ENCODE measurements around the gene FAM163A.

Gene FAM163A

GRCh38 chr1:179745131-179745611 lies 2.1 kb downstream of the FAM163A start:
- TF ChIP-seq POLR2AphosphoS5 (IDR thresholded peaks at IDR 0.05; ENCODE audit: low read depth) (no peak), CTCF (IDR thresholded peaks at IDR 0.05; ENCODE audit: insufficient read depth, low read length) (no peak), GABPA (IDR thresholded peaks at IDR 0.05; ENCODE audit: low read depth) (no peak), SPI1 (IDR thresholded peaks at IDR 0.05; ENCODE audit: borderline replicate concordance, low read depth) (no peak)
- TF ChIP-seq, protein P1, sequence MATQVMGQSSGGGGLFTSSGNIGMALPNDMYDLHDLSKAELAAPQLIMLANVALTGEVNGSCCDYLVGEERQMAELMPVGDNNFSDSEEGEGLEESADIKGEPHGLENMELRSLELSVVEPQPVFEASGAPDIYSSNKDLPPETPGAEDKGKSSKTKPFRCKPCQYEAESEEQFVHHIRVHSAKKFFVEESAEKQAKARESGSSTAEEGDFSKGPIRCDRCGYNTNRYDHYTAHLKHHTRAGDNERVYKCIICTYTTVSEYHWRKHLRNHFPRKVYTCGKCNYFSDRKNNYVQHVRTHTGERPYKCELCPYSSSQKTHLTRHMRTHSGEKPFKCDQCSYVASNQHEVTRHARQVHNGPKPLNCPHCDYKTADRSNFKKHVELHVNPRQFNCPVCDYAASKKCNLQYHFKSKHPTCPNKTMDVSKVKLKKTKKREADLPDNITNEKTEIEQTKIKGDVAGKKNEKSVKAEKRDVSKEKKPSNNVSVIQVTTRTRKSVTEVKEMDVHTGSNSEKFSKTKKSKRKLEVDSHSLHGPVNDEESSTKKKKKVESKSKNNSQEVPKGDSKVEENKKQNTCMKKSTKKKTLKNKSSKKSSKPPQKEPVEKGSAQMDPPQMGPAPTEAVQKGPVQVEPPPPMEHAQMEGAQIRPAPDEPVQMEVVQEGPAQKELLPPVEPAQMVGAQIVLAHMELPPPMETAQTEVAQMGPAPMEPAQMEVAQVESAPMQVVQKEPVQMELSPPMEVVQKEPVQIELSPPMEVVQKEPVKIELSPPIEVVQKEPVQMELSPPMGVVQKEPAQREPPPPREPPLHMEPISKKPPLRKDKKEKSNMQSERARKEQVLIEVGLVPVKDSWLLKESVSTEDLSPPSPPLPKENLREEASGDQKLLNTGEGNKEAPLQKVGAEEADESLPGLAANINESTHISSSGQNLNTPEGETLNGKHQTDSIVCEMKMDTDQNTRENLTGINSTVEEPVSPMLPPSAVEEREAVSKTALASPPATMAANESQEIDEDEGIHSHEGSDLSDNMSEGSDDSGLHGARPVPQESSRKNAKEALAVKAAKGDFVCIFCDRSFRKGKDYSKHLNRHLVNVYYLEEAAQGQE (IDR thresholded peaks at IDR 0.05; ENCODE audit: insufficient replicate concordance, low read depth), result no peak
- H3K27me3 ChIP-seq (ENCODE audit: insufficient read depth, poor library complexity, severe bottlenecking), result peaks cover 61% of the 10 kb centered on the region
- no peak for DNase-seq (ENCODE audit: low read depth in 1 of 2, low spot score in 1 of 2)
- no peak overlapping the region for H3K27ac ChIP-seq (replicated peaks)
- H3K4me3 ChIP-seq (replicated peaks; ENCODE audit: insufficient read depth, low read length), result no peak overlapping the region

GRCh38 chr1:179745743-179746142 lies 2.7 kb downstream of the FAM163A start:
- Histone ChIP-seq H3K27me3 (ENCODE audit: insufficient read depth, poor library complexity, severe bottlenecking) (peaks cover 62% of the 10 kb centered on the region), H3K27ac (replicated peaks) (no peak overlapping the region), H3K4me3 (replicated peaks; ENCODE audit: insufficient read depth, low read length) (no peak overlapping the region)
- no peak for TF ChIP-seq GABPA (IDR thresholded peaks at IDR 0.05; ENCODE audit: low read depth)
- TF ChIP-seq SPI1 (IDR thresholded peaks at IDR 0.05; ENCODE audit: borderline replicate concordance, low read depth), result no peak
- no peak for TF ChIP-seq CTCF (IDR thresholded peaks at IDR 0.05; ENCODE audit: insufficient read depth, low read length)
- TF ChIP-seq POLR2AphosphoS5 (IDR thresholded peaks at IDR 0.05; ENCODE audit: low read depth), result no peak
- TF ChIP-seq, protein P1 (IDR thresholded peaks at IDR 0.05; ENCODE audit: insufficient replicate concordance, low read depth), result no peak
- no peak for DNase-seq (ENCODE audit: low read depth in 1 of 2, low spot score in 1 of 2)

DNA sequence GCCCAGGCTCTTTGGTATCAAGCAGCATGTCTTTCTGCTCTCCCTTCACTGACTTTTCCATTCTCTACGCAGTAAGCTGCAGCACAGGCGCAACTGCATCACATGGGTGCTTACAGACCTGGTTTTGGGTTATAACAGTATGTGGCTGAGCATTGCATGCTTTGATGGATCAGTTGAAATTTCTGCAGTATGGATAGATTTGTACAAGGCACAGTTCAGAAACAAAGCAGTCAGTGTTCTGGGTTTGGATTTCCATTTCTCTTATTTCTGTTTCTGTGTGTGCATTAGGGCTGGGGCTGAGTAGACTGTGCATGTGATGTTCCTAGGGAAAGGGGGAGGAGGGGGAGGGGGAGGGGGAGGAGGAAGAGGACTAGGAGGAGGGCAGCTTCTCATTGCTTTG lies 4.5 kb downstream of the FAM163A start:
- no peak overlapping the region for H3K4me3 ChIP-seq (replicated peaks; ENCODE audit: insufficient read depth, low read length)
- no peak overlapping the region for H3K27ac ChIP-seq (replicated peaks)
- no peak for DNase-seq (ENCODE audit: low read depth in 1 of 2, low spot score in 1 of 2)
- H3K27me3 ChIP-seq (ENCODE audit: insufficient read depth, poor library complexity, severe bottlenecking), result peaks cover 46% of the 10 kb centered on the region
- TF ChIP-seq GABPA (IDR thresholded peaks at IDR 0.05; ENCODE audit: low read depth), result no peak
- TF ChIP-seq, protein P1 (IDR thresholded peaks at IDR 0.05; ENCODE audit: insufficient replicate concordance, low read depth), result no peak
- TF ChIP-seq SPI1 (IDR thresholded peaks at IDR 0.05; ENCODE audit: borderline replicate concordance, low read depth), result no peak
- no peak for TF ChIP-seq CTCF (IDR thresholded peaks at IDR 0.05; ENCODE audit: insufficient read depth, low read length)
- no peak for TF ChIP-seq POLR2AphosphoS5 (IDR thresholded peaks at IDR 0.05; ENCODE audit: low read depth)
